ES-I3 (cell line): ENCODE results near the gene OR1N1.

Experiments
- H3K36me3 ChIP-seq: 2 replicates; pipeline ENCODE4 v1.6.1; 2013; ENCODE audit warnings: mild to moderate bottlenecking, low read length, control low read depth, moderate library complexity; ENCODE audit not compliant: insufficient read depth
- H3K4me1 ChIP-seq: 2 replicates; pipeline ENCODE4 v1.6.1; 2013; ENCODE audit warnings: mild to moderate bottlenecking, control low read depth, low read length; ENCODE audit not compliant: insufficient read depth
- H3K9ac ChIP-seq: 2 replicates; pipeline ENCODE4 v1.6.1; 2013; ENCODE audit warnings: low read depth, mild to moderate bottlenecking, low read length, moderate library complexity
- H3K9me3 ChIP-seq: 2 replicates; pipeline ENCODE4 v1.6.1; 2013; ENCODE audit warnings: mild to moderate bottlenecking, low read length, moderate library complexity; ENCODE audit not compliant: control insufficient read depth, insufficient read depth

The OR1N1 gene

GRCh38 chr9:122518226-122518625 lies 8.9 kb downstream of the OR1N1 start:
- Histone ChIP-seq H3K9ac (no peak overlapping the region), H3K9me3 (no peaks in the 10 kb centered on the region), H3K36me3 (no peaks in the 10 kb centered on the region), H3K4me1 (no peaks in the 10 kb centered on the region)

GRCh38 chr9:122510502-122510901 lies 16.6 kb downstream of the OR1N1 start, which contains the start of gene OR1J2:
TSS of gene OR1J2 (plus strand) at chr9:122510802. CDS start at chr9:122510802, 0 bp downstream.
- Histone ChIP-seq H3K9me3 (no peaks in the 10 kb centered on the region), H3K4me1 (no peaks in the 10 kb centered on the region), H3K9ac (no peak within 1 kb of the TSS), H3K36me3 (no peaks in the 10 kb centered on the region)

GRCh38 chr9:122506964-122507363 lies 20.1 kb downstream of the OR1N1 start:
- Histone ChIP-seq H3K36me3 (no peaks in the 10 kb centered on the region), H3K4me1 (no peaks in the 10 kb centered on the region), H3K9ac (no peak overlapping the region), H3K9me3 (no peaks in the 10 kb centered on the region)

- Histone ChIP-seq H3K9me3 (no peaks in the 10 kb centered on the region; the same call in 1 of the 2 replicates), H3K36me3 (no peaks in the 10 kb centered on the region), H3K9ac (no peak overlapping the region), H3K4me1 (no peaks in the 10 kb centered on the region; the same call in 1 of the 2 replicates)
Observed at GRCh38 chr9:122498883-122499288, 28.2 kb downstream of the OR1N1 start.

GRCh38 chr9:122479062-122479461 lies 48.0 kb downstream of the OR1N1 start:
- Histone ChIP-seq H3K4me1 (no peaks in the 10 kb centered on the region), H3K36me3 (no peaks in the 10 kb centered on the region), H3K9ac (no peak overlapping the region), H3K9me3 (no peaks in the 10 kb centered on the region)

GRCh38 chr9:122477826-122478225 lies 49.3 kb downstream of the OR1N1 start, which contains the start of gene OR1J1:
TSS of gene OR1J1 (minus strand) at chr9:122477926. CDS start at chr9:122477926, 0 bp downstream.
- Histone ChIP-seq H3K4me1 (no peaks in the 10 kb centered on the region), H3K9ac (no peak within 1 kb of the TSS), H3K9me3 (no peaks in the 10 kb centered on the region), H3K36me3 (no peaks in the 10 kb centered on the region)

GRCh38 chr9:122477346-122477745 lies 49.7 kb downstream of the OR1N1 start:
- Histone ChIP-seq H3K9me3 (no peaks in the 10 kb centered on the region), H3K4me1 (no peaks in the 10 kb centered on the region), H3K9ac (no peak overlapping the region), H3K36me3 (no peaks in the 10 kb centered on the region)
